ENCODE measurements around the gene DENND1A. TPM values are rescaled to one million over a fixed set of nuclear protein-coding genes. Genes with fewer than 3 reads are reported as not detected.
A peak's percentile ranks its signal among the peaks of the same experiment; 100 is the strongest.

Gene DENND1A
- total RNA-seq, 1 donor from 2014 or later, result 48.1 TPM

- Histone ChIP-seq H3K79me2 (ENCODE audit: low read depth) (no peaks in the 10 kb centered on the region), H3K9ac (no peak overlapping the region), H3K9me3 (ENCODE audit: low read depth) (no peaks in the 10 kb centered on the region), H2AFZ (replicated peaks) (no peak overlapping the region), H3K27ac (no peak overlapping the region), H3K4me3 (no peak overlapping the region), H3K27me3 (no peaks in the 10 kb centered on the region), H3K4me1 (peaks cover 8% of the 10 kb centered on the region), H3F3A (ENCODE audit: low read depth) (no peaks in the 10 kb centered on the region), H3K4me2 (no peak overlapping the region), H4K20me1 (ENCODE audit: low read depth) (peaks cover 3% of the 10 kb centered on the region), H3K36me3 (no peaks in the 10 kb centered on the region)
- Mint-ChIP-seq H3K36me3 (peaks cover 5% of the 10 kb centered on the region), H3K9me3 (no peaks in the 10 kb centered on the region), H3K4me1 (peaks cover 39% of the 10 kb centered on the region), H3K27ac (no peak overlapping the region), H3K4me3 (no peak overlapping the region), H3K27me3 (ENCODE audit: insufficient read depth, low read depth) (peaks cover 6% of the 10 kb centered on the region)
- TF ChIP-seq CTCF (IDR thresholded peaks at IDR 0.05), result no peak
- no peak for TF ChIP-seq EZH2phosphoT487 (IDR thresholded peaks at IDR 0.05)
- no peak for TF ChIP-seq EZH2 (IDR thresholded peaks at IDR 0.05)
- DNase-seq (ENCODE audit: low spot score), result no peak
These were observed 515.7 kb downstream of the DENND1A start for GRCh38 chr9:123414204-123414603.

GRCh38 chr9:123412171-123412820 is 517.6 kb downstream of the DENND1A start:
- Histone ChIP-seq H3K4me3 (no peak overlapping the region), H3K79me2 (ENCODE audit: low read depth) (no peaks in the 10 kb centered on the region), H3K9me3 (ENCODE audit: low read depth) (no peaks in the 10 kb centered on the region), H3F3A (ENCODE audit: low read depth) (peaks cover 8% of the 10 kb centered on the region), H3K9ac (no peak overlapping the region), H3K4me2 (no peak overlapping the region), H3K36me3 (no peaks in the 10 kb centered on the region), H3K4me1 (peaks cover 25% of the 10 kb centered on the region), H3K27ac (no peak overlapping the region), H2AFZ (replicated peaks) (no peak overlapping the region), H3K27me3 (no peaks in the 10 kb centered on the region), H4K20me1 (ENCODE audit: low read depth) (peaks cover 17% of the 10 kb centered on the region)
- peaks cover 42% of the 10 kb centered on the region for H3K4me1 Mint-ChIP-seq
- DNase-seq (ENCODE audit: low spot score), result no peak
- peaks cover 5% of the 10 kb centered on the region for H3K27me3 Mint-ChIP-seq (ENCODE audit: insufficient read depth, low read depth)
- peaks cover 3% of the 10 kb centered on the region for H3K36me3 Mint-ChIP-seq
- TF ChIP-seq EZH2phosphoT487 (IDR thresholded peaks at IDR 0.05), result no peak
- TF ChIP-seq EZH2 (IDR thresholded peaks at IDR 0.05), result no peak
- no peak for TF ChIP-seq CTCF (IDR thresholded peaks at IDR 0.05)
- peak overlapping the region; percentile 46 for H3K4me3 Mint-ChIP-seq
- H3K9me3 Mint-ChIP-seq, result no peaks in the 10 kb centered on the region
- H3K27ac Mint-ChIP-seq, result no peak overlapping the region

- no peak overlapping the region for H2AFZ ChIP-seq (replicated peaks)
- Mint-ChIP-seq H3K27me3 (ENCODE audit: insufficient read depth, low read depth) (peaks cover 5% of the 10 kb centered on the region), H3K4me3 (no peak overlapping the region), H3K9me3 (no peaks in the 10 kb centered on the region), H3K4me1 (peaks cover 48% of the 10 kb centered on the region), H3K36me3 (peaks cover 3% of the 10 kb centered on the region), H3K27ac (no peak overlapping the region)
- no peak overlapping the region for H3K27ac ChIP-seq
- no peaks in the 10 kb centered on the region for H3K36me3 ChIP-seq
- peaks cover 32% of the 10 kb centered on the region for H3K4me1 ChIP-seq
- no peaks in the 10 kb centered on the region for H3K9me3 ChIP-seq (ENCODE audit: low read depth)
- no peak overlapping the region for H3K9ac ChIP-seq
- H3K79me2 ChIP-seq (ENCODE audit: low read depth), result no peaks in the 10 kb centered on the region
- no peak overlapping the region for H3K4me2 ChIP-seq
- DNase-seq (ENCODE audit: low spot score), result no peak
- H3K27me3 ChIP-seq, result peaks cover under 1% of the 10 kb centered on the region
- H3K4me3 ChIP-seq, result no peak overlapping the region
- peaks cover 24% of the 10 kb centered on the region for H4K20me1 ChIP-seq (ENCODE audit: low read depth)
- no peak for TF ChIP-seq CTCF (IDR thresholded peaks at IDR 0.05)
- no peak for TF ChIP-seq EZH2phosphoT487 (IDR thresholded peaks at IDR 0.05)
- no peak for TF ChIP-seq EZH2 (IDR thresholded peaks at IDR 0.05)
- peaks cover 11% of the 10 kb centered on the region for H3F3A ChIP-seq (ENCODE audit: low read depth)
These were observed 518.3 kb downstream of the DENND1A start for GRCh38 chr9:123411636-123412035.
